Peyer's patch (tissue), 4 donors: Measurements from ENCODE around the gene IFNG-AS1. TPM values are rescaled to one million over a fixed set of nuclear protein-coding genes. Genes with fewer than 3 reads are reported as not detected.

ENCODE experiments used
- DNase-seq, 3 donors: peaks; one replicate each; pipeline ENCODE4 v3.0.0-alpha.2; 2017 to 2019
- H3K27ac ChIP-seq, 4 donors: fragments of 200-600 bp; sonication (generic); one replicate each; pipeline ENCODE4 v1.5.1; 2016 to 2019
- H3K27me3 ChIP-seq, 2 donors: fragments of 200-600 bp; sonication (generic); one replicate each; pipeline ENCODE4 v1.5.1; 2019
- H3K36me3 ChIP-seq, 3 donors: fragments of 200-600 bp; sonication (generic); one replicate each; pipeline ENCODE4 v1.5.1; 2016 to 2019
- H3K4me1 ChIP-seq, 4 donors: fragments of 200-600 bp; sonication (generic); one replicate each; pipeline ENCODE4 v1.5.1; 2016 to 2019
- H3K4me3 ChIP-seq, 4 donors: fragments of 200-600 bp; sonication (generic); 1 replicate in 3 of 4; 2 replicates in 1 of 4; pipeline ENCODE4 v1.5.1; 2016 to 2019; ENCODE audit warnings: mild to moderate bottlenecking in 1 of 4
- H3K9me3 ChIP-seq, 4 donors: fragments of 200-600 bp; sonication (generic); one replicate each; pipeline ENCODE4 v1.5.1; 2016 to 2019; ENCODE audit warnings: mild to moderate bottlenecking in 1 of 4
- CTCF ChIP-seq, 6 experiments: fragments of 450-650 bp in 4 of 6; fragments of 200-600 bp in 2 of 6; sonication (generic) in 1 of 6; IDR thresholded peaks; one replicate each; pipeline ENCODE4 v1.5.1; 2017 to 2019; ENCODE audit warnings: antibody characterized with exemption in 6 of 6, mild to moderate bottlenecking in 3 of 6, moderate library complexity in 1 of 6
- POLR2A ChIP-seq, 2 donors: fragments of 450-650 bp; IDR thresholded peaks; one replicate each; pipeline ENCODE4 v1.5.1; 2017; ENCODE audit warnings: antibody characterized with exemption in 2 of 2, mild to moderate bottlenecking in 2 of 2, moderate library complexity in 2 of 2
- total RNA-seq, 4 donors: library from RNA; depleted of rRNA; stranded (reverse); fragments of >200 nt; gene quantifications; one replicate each; pipeline ENCODE4 v1.1.0, GENCODE V29; 2016

Gene IFNG-AS1
- total RNA-seq, 4 donors from 2014 or later = 1.5 to 4.1 TPM; not detected in 2

GRCh38 chr12:67944093-67944492, 45.2 kb upstream of the IFNG-AS1 start:
- no peaks in the 10 kb centered on the region for H3K27me3 ChIP-seq
- H3K27ac ChIP-seq = no peak overlapping the region
- TF ChIP-seq POLR2A (IDR thresholded peaks at IDR 0.05) = no peak
- no peak for TF ChIP-seq CTCF (IDR thresholded peaks at IDR 0.05)
- H3K36me3 ChIP-seq = no peaks in the 10 kb centered on the region
- DNase-seq = no peak
- H3K9me3 ChIP-seq = no peaks in the 10 kb centered on the region
- no peak overlapping the region for H3K4me3 ChIP-seq
- no peaks in the 10 kb centered on the region for H3K4me1 ChIP-seq

- Histone ChIP-seq H3K36me3 (no peaks in the 10 kb centered on the region), H3K9me3 (no peaks in the 10 kb centered on the region), H3K4me1 (no peaks in the 10 kb centered on the region), H3K27ac (no peak overlapping the region), H3K4me3 (no peak overlapping the region), H3K27me3 (no peaks in the 10 kb centered on the region)
- DNase-seq = no peak
- TF ChIP-seq POLR2A (IDR thresholded peaks at IDR 0.05) = no peak
Measured at GRCh38 chr12:67952787-67953186, 36.5 kb upstream of the IFNG-AS1 start.

GRCh38 chr12:67957383-67957782, 31.9 kb upstream of the IFNG-AS1 start:
- TF ChIP-seq CTCF (IDR thresholded peaks at IDR 0.05) (no peak), POLR2A (IDR thresholded peaks at IDR 0.05) (no peak)
- no peaks in the 10 kb centered on the region for H3K36me3 ChIP-seq
- no peak for DNase-seq
- no peak overlapping the region for H3K4me3 ChIP-seq
- H3K9me3 ChIP-seq = no peaks in the 10 kb centered on the region
- H3K27ac ChIP-seq = no peak overlapping the region
- no peaks in the 10 kb centered on the region for H3K4me1 ChIP-seq
- no peaks in the 10 kb centered on the region for H3K27me3 ChIP-seq

- H3K36me3 ChIP-seq = no peaks in the 10 kb centered on the region
- no peaks in the 10 kb centered on the region for H3K9me3 ChIP-seq
- H3K27ac ChIP-seq = no peak overlapping the region
- no peak for DNase-seq
- TF ChIP-seq POLR2A (IDR thresholded peaks at IDR 0.05) (no peak), CTCF (IDR thresholded peaks at IDR 0.05) (no peak)
- H3K4me1 ChIP-seq = no peaks in the 10 kb centered on the region
- H3K4me3 ChIP-seq = no peak overlapping the region
- H3K27me3 ChIP-seq = no peaks in the 10 kb centered on the region
Measured at GRCh38 chr12:67958187-67958586, 31.1 kb upstream of the IFNG-AS1 start.

GRCh38 chr12:67964456-67964855, 24.8 kb upstream of the IFNG-AS1 start:
- no peak for DNase-seq
- TF ChIP-seq POLR2A (IDR thresholded peaks at IDR 0.05) (no peak), CTCF (IDR thresholded peaks at IDR 0.05) (no peak)

GRCh38 chr12:67966560-67966959, 22.7 kb upstream of the IFNG-AS1 start:
- no peak for DNase-seq
- Histone ChIP-seq H3K9me3 (no peaks in the 10 kb centered on the region), H3K4me1 (no peaks in the 10 kb centered on the region), H3K27ac (no peak overlapping the region), H3K4me3 (no peak overlapping the region), H3K27me3 (no peaks in the 10 kb centered on the region), H3K36me3 (no peaks in the 10 kb centered on the region)
- TF ChIP-seq POLR2A (IDR thresholded peaks at IDR 0.05) (no peak), CTCF (IDR thresholded peaks at IDR 0.05) (no peak)

More at GRCh38 chr12:67964456-67964855, 24.8 kb upstream of the IFNG-AS1 start:
- H3K27me3 ChIP-seq = no peaks in the 10 kb centered on the region
- no peak overlapping the region for H3K27ac ChIP-seq
- H3K36me3 ChIP-seq = no peaks in the 10 kb centered on the region
- H3K9me3 ChIP-seq = no peaks in the 10 kb centered on the region
- H3K4me3 ChIP-seq = no peak overlapping the region
- H3K4me1 ChIP-seq = no peaks in the 10 kb centered on the region
